Esophagus squamous epithelium (tissue), 5 donors: ENCODE results near the gene GAA. TPM values are rescaled to one million over a fixed set of nuclear protein-coding genes. Genes with fewer than 3 reads are reported as not detected.

ENCODE experiments used
- DNase-seq: peaks from one replicate; lab custom pipeline; 2025; lab: John Stamatoyannopoulos, UW
- H3K27ac ChIP-seq, 4 donors: fragments of 200-600 bp; sonication (generic); one replicate each; pipeline ENCODE4 v1.5.1; 2016 to 2019; ENCODE audit warnings: mild to moderate bottlenecking in 1 of 4
- H3K27me3 ChIP-seq, 4 donors: fragments of 200-600 bp; sonication (generic); 1 replicate in 3 of 4; 2 replicates in 1 of 4; pipeline versions ENCODE4 v1.5.1 to v1.6.0; 2017 to 2021; ENCODE audit warnings: antibody characterized with exemption in 1 of 4
- H3K36me3 ChIP-seq, 3 donors: fragments of 200-600 bp; sonication (generic); one replicate each; pipeline ENCODE4 v1.5.1; 2016 to 2019
- H3K4me1 ChIP-seq, 3 donors: fragments of 200-600 bp; sonication (generic); one replicate each; pipeline ENCODE4 v1.5.1; 2017 to 2019
- H3K4me3 ChIP-seq, 4 donors: fragments of 200-600 bp; sonication (generic); 1 replicate in 3 of 4; 2 replicates in 1 of 4; pipeline ENCODE4 v1.5.1; 2016 to 2019; ENCODE audit warnings: mild to moderate bottlenecking in 2 of 4, moderate library complexity in 1 of 4
- H3K9me3 ChIP-seq, 3 donors: fragments of 200-600 bp; sonication (generic); one replicate each; pipeline ENCODE4 v1.5.1; 2016 to 2019
- POLR2A ChIP-seq, 4 donors: fragments of 450-650 bp; IDR thresholded peaks; one replicate each; pipeline ENCODE4 v1.6.1; 2017; ENCODE audit warnings: antibody characterized with exemption in 4 of 4, mild to moderate bottlenecking in 4 of 4, moderate library complexity in 3 of 4
- WGBS, 2 donors: methylation state at CpG; one replicate each; pipeline ENCODE4 v1.1.5; 2018; 5-methylcytosine and 5-hydroxymethylcytosine counted together
- intact Hi-C: fragments of 100-400 bp; cut with DNase I; formaldehyde crosslinking; loops from one replicate; pipeline ENCODE4 v1.15.0; 2022
- total RNA-seq, 4 donors: library from RNA; depleted of rRNA; stranded (reverse); fragments of >200 nt; gene quantifications; one replicate each; pipeline ENCODE4 v1.1.0, GENCODE V29; 2016
- TF ChIP-seq, protein P1 (sequence below), 6 experiments: fragments of 450-650 bp in 4 of 6; fragments of 200-600 bp in 2 of 6; sonication (generic) in 2 of 6; IDR thresholded peaks; one replicate each; pipeline ENCODE4 v1.5.1; 2016 to 2019; ENCODE audit warnings: antibody characterized with exemption in 6 of 6, mild to moderate bottlenecking in 4 of 6, moderate library complexity in 4 of 6
- donor health status: DM: yes; HTN: yes; CAD: no.

GAA gene
- total RNA-seq, 4 donors from 2014 or later = 14.3 to 50.4 (median 28.7) TPM

DNA sequence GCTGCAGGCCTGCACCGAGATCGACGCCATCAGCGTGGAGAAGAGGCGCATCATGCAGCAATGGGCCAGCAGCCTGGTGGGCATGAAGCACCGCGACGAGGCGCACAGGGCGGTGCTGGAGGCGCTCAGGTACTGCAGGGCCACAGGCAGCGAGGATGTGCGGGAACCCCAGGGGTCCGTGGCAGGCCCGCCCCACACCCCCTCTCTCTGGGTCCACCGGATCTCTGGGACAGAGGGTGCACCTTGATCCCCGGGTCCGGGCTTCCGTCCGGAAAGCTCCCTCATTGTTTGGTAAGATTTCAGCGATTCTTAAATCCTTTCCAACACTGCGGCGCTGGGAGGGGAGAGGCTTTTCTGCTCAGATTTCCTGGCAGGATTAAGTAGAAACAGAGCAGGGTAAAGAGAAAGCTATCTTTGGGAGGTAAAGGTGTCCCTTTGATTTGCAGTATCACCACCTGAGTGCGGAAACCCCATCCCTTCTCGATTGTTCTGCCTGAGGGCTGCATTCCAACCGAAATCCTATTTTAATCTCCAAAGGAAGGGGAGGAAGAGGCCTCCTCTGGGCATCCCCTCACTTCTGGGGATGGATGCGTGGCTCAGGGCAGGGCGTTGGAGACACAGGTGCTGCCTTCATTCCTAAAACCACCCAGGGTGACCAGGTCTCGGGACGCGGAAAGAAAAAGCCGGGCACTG, 35.8 kb upstream of the GAA start:
- no peak for DNase-seq
- Histone ChIP-seq H3K27ac (peak overlapping the region in 2 of 4 donors; percentile 13 to 44), H3K4me1 (peaks cover 19 to 60% (median 20%) of the 10 kb centered on the region in 3 donors), H3K27me3 (peaks cover 0 to 12% (median 0%) of the 10 kb centered on the region in 4 donors), H3K9me3 (no peaks in the 10 kb centered on the region), H3K36me3 (no peaks in the 10 kb centered on the region), H3K4me3 (no peak overlapping the region)
- no peak for TF ChIP-seq POLR2A (IDR thresholded peaks at IDR 0.05)
- TF ChIP-seq, protein P1, sequence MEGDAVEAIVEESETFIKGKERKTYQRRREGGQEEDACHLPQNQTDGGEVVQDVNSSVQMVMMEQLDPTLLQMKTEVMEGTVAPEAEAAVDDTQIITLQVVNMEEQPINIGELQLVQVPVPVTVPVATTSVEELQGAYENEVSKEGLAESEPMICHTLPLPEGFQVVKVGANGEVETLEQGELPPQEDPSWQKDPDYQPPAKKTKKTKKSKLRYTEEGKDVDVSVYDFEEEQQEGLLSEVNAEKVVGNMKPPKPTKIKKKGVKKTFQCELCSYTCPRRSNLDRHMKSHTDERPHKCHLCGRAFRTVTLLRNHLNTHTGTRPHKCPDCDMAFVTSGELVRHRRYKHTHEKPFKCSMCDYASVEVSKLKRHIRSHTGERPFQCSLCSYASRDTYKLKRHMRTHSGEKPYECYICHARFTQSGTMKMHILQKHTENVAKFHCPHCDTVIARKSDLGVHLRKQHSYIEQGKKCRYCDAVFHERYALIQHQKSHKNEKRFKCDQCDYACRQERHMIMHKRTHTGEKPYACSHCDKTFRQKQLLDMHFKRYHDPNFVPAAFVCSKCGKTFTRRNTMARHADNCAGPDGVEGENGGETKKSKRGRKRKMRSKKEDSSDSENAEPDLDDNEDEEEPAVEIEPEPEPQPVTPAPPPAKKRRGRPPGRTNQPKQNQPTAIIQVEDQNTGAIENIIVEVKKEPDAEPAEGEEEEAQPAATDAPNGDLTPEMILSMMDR (IDR thresholded peaks at IDR 0.05) = no peak
- intact Hi-C loops = no loop called here
- 58 to 82% methylated on average over 21 to 23 of the region's 32 CpGs for WGBS, 2 donors

DNA sequence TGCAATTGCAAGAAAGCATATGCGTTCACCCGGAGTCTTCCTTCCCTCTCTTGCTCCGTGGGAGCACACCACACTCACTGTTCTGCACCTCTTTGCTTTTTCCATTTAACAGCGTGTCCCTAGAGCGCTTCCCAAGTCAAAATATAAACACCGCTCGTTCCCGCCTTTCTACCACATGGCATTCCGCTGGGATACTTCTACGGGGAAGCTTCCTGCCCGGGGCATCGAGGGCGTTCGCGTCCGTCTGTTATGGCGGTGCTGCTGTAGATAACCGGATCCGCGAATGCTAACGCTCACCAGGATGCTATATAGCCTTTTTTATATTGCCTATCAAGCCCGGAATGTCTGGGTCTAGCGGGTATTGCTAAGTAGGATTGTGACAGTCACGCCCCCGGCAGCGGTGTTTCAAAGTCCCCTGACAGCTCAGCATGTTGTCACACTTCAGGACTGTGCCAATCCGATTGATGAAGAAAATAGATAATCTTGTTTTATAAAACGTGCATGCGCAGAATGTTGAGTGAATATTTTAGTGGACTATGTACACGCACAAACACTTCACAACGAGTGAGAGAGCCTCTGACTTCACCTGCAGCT, 33.9 kb upstream of the GAA start:
- H3K36me3 ChIP-seq = no peaks in the 10 kb centered on the region
- 92 to 97% methylated on average over 31 of the region's 31 CpGs for WGBS, 2 donors
- intact Hi-C loops = no loop called here
- H3K4me1 ChIP-seq = peaks cover 19 to 73% (median 23%) of the 10 kb centered on the region in 3 donors
- peaks cover 0 to 12% (median 0%) of the 10 kb centered on the region in 4 donors for H3K27me3 ChIP-seq
- TF ChIP-seq POLR2A (IDR thresholded peaks at IDR 0.05) = no peak
- TF ChIP-seq, protein P1 (IDR thresholded peaks at IDR 0.05) = no peak
- H3K9me3 ChIP-seq = no peaks in the 10 kb centered on the region
- no peak overlapping the region for H3K4me3 ChIP-seq
- no peak for DNase-seq
- H3K27ac ChIP-seq = peak overlapping the region in 2 of 4 donors; percentile 82 to 87

DNA sequence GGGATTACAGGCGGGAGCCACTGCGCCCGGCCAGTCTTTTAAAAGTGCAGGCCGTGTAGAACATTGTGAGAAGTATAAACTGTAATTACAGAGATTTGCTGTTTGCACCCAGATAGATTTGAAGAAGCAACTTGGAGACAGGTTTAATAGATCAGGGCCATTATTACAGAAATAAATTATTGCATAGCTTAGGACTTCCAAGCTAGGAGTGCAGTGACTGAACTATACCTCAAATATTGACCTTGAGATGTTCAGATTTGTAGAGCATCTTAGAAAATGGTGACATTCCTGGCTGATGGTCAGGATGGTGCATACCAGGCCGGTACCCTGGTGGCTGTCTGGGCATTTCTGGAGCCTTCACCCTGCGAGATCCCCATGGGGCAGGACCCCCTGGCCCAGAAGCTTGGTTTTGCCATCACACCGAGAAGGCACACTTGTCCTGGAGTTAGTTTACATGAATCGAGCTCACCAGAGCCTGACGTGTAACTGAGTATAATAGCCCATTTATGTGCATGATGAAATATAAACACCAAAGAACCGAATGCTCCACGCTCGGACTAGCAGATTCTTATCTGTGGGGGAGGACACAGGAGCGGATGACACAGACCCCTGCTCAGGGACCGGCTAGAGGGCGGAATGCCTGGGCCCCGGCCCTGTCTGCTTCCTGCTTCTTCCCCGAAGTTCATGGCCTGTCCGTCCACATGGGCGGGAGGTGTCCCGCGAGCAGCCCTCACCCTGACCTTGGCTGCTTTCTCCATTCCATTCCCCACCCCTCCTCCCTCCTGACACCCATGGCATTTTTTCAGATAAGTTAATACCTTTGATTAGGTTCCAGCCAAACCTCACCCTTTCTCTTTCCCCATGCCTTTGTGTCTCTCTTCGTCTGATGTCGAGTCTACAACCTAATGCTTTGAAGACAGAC, 32.8 kb upstream of the GAA start:
- no peaks in the 10 kb centered on the region for H3K9me3 ChIP-seq
- TF ChIP-seq, protein P1 (IDR thresholded peaks at IDR 0.05) = no peak
- 47 to 55% methylated on average over 15 to 22 of the region's 23 CpGs for WGBS, 2 donors
- H3K4me1 ChIP-seq = peaks cover 19 to 69% (median 21%) of the 10 kb centered on the region in 3 donors
- H3K27ac ChIP-seq = peak overlapping the region; percentile 58 to 95 (median 84)
- H3K36me3 ChIP-seq = no peaks in the 10 kb centered on the region
- intact Hi-C loops = no loop called here
- no peak for DNase-seq
- peak overlapping the region in 1 of 4 donors; percentile 34 for H3K4me3 ChIP-seq
- H3K27me3 ChIP-seq = peaks cover 0 to 12% (median 0%) of the 10 kb centered on the region in 4 donors

DNA sequence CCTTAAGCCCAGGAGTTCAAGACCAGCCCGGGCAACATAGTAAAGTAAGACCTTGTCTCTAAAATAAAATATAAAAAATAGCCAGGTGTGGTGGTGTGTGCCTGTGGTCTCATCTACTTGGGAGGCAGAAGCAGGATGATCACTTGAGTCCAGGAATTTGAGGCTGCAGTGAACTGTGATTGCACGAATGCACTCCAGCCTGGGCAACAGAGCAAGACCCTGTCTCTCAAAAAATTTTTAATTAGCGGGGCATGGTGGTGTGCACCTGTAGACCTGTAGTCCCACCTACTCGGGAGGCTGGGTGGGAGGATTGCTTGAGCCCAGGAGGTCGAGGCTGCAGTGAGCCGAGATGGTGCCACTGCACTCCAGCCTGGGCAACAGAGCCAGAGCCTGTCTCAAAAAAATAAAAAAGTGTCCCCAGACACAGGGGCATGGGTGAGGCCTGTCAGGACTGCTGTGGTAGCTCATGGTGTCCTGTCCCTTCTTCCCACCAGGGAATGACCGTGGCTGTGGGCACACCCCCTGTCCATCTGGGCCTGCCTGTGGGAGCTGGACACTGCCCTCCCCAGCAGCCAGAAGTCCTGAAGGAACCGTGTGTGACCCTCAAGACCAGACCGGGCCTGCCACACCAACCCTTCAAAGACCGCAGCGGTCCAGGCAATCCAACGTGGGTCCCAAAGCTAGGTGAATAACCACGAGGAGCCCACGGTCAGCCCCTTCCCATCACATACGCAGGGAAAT, 30.8 kb upstream of the GAA start:
- DNase-seq = no peak
- Histone ChIP-seq H3K4me1 (peaks cover 13 to 51% (median 16%) of the 10 kb centered on the region in 3 donors), H3K9me3 (no peaks in the 10 kb centered on the region), H3K27me3 (peaks cover 0 to 7% (median 0%) of the 10 kb centered on the region in 4 donors), H3K4me3 (peak overlapping the region in 3 of 4 donors; percentile 35 to 58 (median 35)), H3K36me3 (no peaks in the 10 kb centered on the region), H3K27ac (peak overlapping the region; percentile 61 to 95 (median 84))
- TF ChIP-seq, protein P1 (IDR thresholded peaks at IDR 0.05) = no peak
- no peak for TF ChIP-seq POLR2A (IDR thresholded peaks at IDR 0.05)
- intact Hi-C loops = no loop called here
- WGBS, 2 donors = 84 to 89% methylated on average over 5 to 10 of the region's 15 CpGs
